Right cardiac atrium (tissue), 5 donors: Measurements from ENCODE around the gene DOCK11. TPM values are rescaled to one million over a fixed set of nuclear protein-coding genes. Genes with fewer than 3 reads are reported as not detected.

Experiments
- ATAC-seq, 2 donors: fragments of 200-7000 bp; cut with Tn5 transposase; one replicate each; pipeline versions ENCODE4 v1.8.0 to v1.9.1; 2020; ENCODE audit warnings: moderate library complexity in 2 of 2, mild to moderate bottlenecking in 1 of 2
- DNase-seq, 3 donors: peaks; one replicate each; pipeline ENCODE4 v3.0.0-alpha.2; 2020
- H3K27ac ChIP-seq: one replicate; pipeline ENCODE4 v1.5.1; 2013; ENCODE audit warnings: mild to moderate bottlenecking, low read length, control low read depth, moderate library complexity
- H3K27me3 ChIP-seq: one replicate; pipeline ENCODE4 v1.6.1; 2013; ENCODE audit not compliant: control insufficient read depth, insufficient read depth
- H3K4me1 ChIP-seq: one replicate; pipeline ENCODE4 v1.6.1; 2013; ENCODE audit warnings: low read length; ENCODE audit not compliant: control insufficient read depth, insufficient read depth
- H3K4me3 ChIP-seq: one replicate; pipeline ENCODE4 v1.5.1; 2013; ENCODE audit warnings: low read length, control low read depth
- H3K9me3 ChIP-seq: one replicate; pipeline ENCODE4 v1.6.1; 2013; ENCODE audit warnings: low read length; ENCODE audit not compliant: control insufficient read depth
- WGBS: extraction: QIAGEN DNeasy Blood & Tissue Kit; methylation state at CpG from one replicate; pipeline ENCODE4 v1.1.7; 2013; 5-methylcytosine and 5-hydroxymethylcytosine counted together
- intact Hi-C, 4 donors: fragments of 100-400 bp; cut with DNase I; formaldehyde crosslinking; loops; one replicate each; pipeline versions ENCODE4 v1.11.0 to v1.14.0; 2022 to 2023
- polyA plus RNA-seq: library from polyadenylated mRNA; stranded (reverse); fragments of 200-250 nt; gene quantifications from one replicate; pipeline ENCODE4 v1.2.3, GENCODE V29; 2013
- total RNA-seq, 4 donors: library from RNA; stranded (reverse); fragmentation: NEBNext Ultra II Directional; extraction: Animal tissue kit (Norgen Biotek cat#: 25700); gene quantifications; one replicate each; pipeline ENCODE4 v1.2.1, GENCODE V29; 2021
- donor health status: healthy with polysubstance abuse.
- donor health status: DM: no; HTN: yes; CAD: no.
- donor health status: DM: no; HTN: no; CAD: no.
- donor health status: DM: no; HTN: yes; CAD: no; lungs with severe emphysema.
- donor health status: DM: yes; HTN: yes; CAD: no.

The DOCK11 gene
- total and polyA plus RNA-seq, 5 donors: 3.3 to 8.5 (median 6.0) TPM

DNA sequence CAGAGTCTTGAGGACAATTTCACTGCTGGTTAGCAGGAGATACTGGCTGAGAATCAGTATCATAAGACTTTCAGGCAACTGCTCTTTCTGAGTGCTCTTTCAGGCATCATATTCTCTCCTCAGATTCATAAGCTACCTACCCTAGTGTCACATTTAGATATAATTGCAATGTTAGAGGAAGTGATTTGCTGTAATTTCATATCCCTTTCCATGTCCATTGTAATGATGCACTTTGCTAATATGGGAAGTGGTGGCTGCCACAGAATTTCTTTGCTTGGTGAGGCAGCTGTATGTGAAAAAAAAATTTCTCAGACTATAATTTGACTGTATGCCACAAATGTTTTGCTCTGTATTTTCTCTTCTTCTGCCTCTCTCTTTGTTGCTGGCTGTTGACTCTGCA, 63.3 kb downstream of the DOCK11 start:
- Histone ChIP-seq H3K9me3 (no peaks in the 10 kb centered on the region), H3K27ac (no peak overlapping the region), H3K4me1 (no peaks in the 10 kb centered on the region), H3K27me3 (no peaks in the 10 kb centered on the region), H3K4me3 (no peak overlapping the region)
- DNase-seq (no peak), ATAC-seq (no peak)
- intact Hi-C loops: no loop called here

DNA sequence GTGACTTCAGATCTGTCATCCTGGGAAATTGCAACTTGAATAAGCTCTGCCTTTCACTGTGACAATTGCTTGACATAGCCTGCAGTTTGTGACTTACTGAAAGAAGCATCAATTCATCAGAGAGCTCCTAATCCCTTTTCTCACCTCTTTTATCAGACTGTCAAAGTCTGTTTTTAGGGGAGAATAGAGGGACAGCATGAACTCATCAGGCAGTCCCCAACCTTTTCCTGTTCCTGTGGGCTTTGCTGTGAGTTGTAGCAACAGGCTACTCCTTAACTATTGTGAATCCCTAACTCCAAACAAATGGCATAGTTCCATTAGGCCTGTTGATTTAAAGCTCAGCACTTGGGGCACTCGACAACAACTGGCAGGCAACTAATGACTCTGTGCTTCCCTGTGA, 64.9 kb downstream of the DOCK11 start:
- 32% methylated on average over 1 of the region's 1 CpG for WGBS
- DNase-seq (no peak), ATAC-seq (no peak)
- H3K9me3 ChIP-seq: no peaks in the 10 kb centered on the region
- H3K4me3 ChIP-seq: no peak overlapping the region
- H3K27ac ChIP-seq: no peak overlapping the region
- no peaks in the 10 kb centered on the region for H3K4me1 ChIP-seq
- no peaks in the 10 kb centered on the region for H3K27me3 ChIP-seq
- intact Hi-C loops: no loop called here

DNA sequence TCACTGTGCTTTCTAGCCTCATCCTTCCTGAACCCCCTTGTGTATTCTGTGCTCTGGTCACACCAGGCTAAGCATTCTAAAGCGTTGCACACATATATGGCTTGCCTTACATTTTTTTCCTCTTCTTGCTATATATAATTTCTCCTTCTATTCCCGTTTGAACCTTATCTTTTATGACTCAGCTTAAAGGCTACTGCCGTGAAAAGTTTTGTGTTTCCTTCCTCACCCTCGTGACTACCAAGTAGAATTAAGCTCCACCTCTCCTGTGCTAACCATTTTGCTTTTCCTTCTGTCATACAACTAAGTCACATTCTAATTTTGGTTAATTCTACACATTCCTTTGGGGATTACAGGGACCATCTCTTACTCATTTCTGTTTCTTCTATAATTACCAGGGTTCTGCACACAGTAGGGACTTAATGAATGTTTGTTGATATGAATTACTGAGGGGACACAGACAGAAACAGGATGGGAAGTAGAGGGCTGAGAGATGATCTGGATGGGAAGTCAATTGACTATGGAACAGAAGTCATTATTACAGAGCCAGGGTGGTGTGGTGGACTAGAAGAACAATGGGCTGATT, 67.1 kb downstream of the DOCK11 start:
- intact Hi-C loops: no loop called here
- Histone ChIP-seq H3K4me3 (no peak overlapping the region), H3K4me1 (no peaks in the 10 kb centered on the region), H3K27me3 (no peaks in the 10 kb centered on the region), H3K9me3 (no peaks in the 10 kb centered on the region), H3K27ac (no peak overlapping the region)
- WGBS: 29% methylated on average over 4 of the region's 4 CpGs
- ATAC-seq (no peak), DNase-seq (no peak)

DNA sequence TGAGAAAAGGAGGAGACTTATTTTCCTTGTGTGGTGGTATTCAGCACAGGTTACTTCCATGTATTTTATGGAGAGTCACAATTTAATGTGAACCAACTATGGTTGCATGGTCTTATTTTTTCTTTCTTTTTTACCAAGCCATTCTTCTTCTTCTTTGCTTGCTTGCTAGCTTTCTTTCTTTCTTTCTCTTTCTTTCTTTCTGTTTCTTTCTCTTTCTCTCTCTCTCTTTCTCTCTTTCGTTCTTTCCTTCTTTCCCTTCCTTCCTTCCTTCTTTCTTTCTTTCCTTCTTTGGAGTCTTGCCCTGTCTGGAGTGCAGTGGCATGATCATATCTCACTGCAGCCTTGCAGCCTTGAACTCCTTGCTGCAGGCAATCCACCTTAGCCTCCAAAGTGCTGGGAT, 68.9 kb downstream of the DOCK11 start:
- no peak overlapping the region for H3K4me3 ChIP-seq
- no peaks in the 10 kb centered on the region for H3K27me3 ChIP-seq
- intact Hi-C loops: no loop called here
- no peak overlapping the region for H3K27ac ChIP-seq
- no peak for ATAC-seq
- no peaks in the 10 kb centered on the region for H3K9me3 ChIP-seq
- no peak for DNase-seq
- 93% methylated on average over 1 of the region's 1 CpG for WGBS
- H3K4me1 ChIP-seq: no peaks in the 10 kb centered on the region

DNA sequence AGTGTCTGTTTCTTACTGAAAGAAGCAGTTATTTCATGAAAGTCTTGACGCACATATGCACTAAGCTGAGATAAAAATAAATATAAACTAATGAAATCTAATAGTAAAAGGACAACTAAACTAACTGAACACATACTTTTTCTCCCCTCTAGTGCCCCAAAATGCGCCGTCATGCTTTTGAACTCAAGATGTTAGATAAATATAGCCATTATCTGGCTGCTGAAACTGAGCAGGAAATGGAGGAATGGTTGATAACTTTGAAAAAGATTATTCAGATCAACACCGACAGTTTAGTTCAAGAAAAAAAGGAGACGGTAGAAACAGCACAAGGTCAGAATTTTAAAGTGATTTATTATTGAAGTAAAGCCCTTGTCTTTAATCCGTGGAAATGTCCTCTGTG, 70.2 kb downstream of the DOCK11 start:
- ATAC-seq (no peak), DNase-seq (no peak)
- no peak overlapping the region for H3K4me3 ChIP-seq
- no peaks in the 10 kb centered on the region for H3K9me3 ChIP-seq
- intact Hi-C loops: no loop called here
- no peaks in the 10 kb centered on the region for H3K4me1 ChIP-seq
- no peak overlapping the region for H3K27ac ChIP-seq
- WGBS: 40% methylated on average over 6 of the region's 6 CpGs
- H3K27me3 ChIP-seq: no peaks in the 10 kb centered on the region

DNA sequence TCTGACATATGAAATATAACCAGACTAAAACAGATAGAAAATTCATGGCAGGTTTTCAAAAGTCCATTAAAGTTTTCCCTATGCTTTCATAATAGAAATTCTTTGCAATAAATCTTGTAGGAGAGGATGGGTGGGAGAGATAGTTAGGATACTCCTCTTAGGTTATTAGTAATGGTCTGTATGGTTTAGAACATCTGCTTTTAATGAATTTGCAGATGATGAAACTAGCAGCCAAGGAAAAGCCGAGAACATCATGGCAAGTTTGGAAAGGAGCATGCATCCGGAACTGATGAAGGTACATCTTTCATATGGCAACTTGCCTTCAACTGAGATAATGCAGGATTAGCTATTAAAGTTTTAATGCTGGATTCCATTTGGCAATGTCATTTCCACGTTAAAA, 70.7 kb downstream of the DOCK11 start:
- Histone ChIP-seq H3K4me3 (no peak overlapping the region), H3K27ac (no peak overlapping the region), H3K4me1 (no peaks in the 10 kb centered on the region), H3K9me3 (no peaks in the 10 kb centered on the region), H3K27me3 (no peaks in the 10 kb centered on the region)
- WGBS: 70% methylated on average over 3 of the region's 3 CpGs
- intact Hi-C loops: no loop called here
- ATAC-seq: no peak
- no peak for DNase-seq

DNA sequence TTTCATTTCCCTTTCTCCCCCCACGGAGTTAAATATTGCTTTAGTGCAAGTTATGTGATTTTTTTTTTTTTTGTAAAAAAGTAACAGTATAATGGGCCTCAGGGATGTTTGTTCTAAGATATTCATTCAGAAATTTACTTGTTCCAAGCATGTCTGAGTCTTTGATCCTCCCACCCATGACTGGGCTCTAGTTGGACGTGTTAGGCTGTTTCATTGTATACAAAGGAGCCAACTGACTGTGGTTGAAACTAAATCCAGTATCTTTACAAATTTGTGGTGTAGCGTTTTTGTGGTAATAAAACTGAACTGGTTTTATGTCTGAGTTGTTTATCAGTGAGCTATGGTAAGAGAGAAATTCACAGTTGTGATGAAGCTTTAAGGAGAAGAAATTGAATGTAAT, 74.1 kb downstream of the DOCK11 start:
- Histone ChIP-seq H3K27me3 (no peaks in the 10 kb centered on the region), H3K27ac (no peak overlapping the region), H3K4me3 (no peak overlapping the region), H3K9me3 (no peaks in the 10 kb centered on the region), H3K4me1 (no peaks in the 10 kb centered on the region)
- DNase-seq (no peak), ATAC-seq (no peak)
- intact Hi-C loops: no loop called here
- WGBS: 81% methylated on average over 3 of the region's 3 CpGs

DNA sequence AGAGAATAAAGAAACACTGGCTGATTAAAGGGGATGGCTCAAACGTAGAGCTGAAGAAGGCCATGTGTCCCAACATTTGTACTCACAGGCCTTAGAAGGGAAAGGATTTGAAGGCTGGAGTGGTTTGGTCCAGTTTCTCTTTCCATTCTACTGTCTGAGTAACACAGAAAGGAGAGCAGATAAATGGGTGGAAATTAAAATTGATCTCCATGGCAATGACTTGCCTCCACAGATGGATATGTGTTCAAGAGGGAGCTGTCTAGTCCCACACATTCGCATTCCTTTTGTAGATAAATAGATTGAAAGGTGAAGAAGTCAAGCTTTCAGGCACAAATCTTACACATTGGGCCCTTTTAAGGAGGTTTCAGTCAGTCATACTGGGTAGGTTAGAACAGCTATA, 74.6 kb downstream of the DOCK11 start:
- Histone ChIP-seq H3K4me3 (no peak overlapping the region), H3K4me1 (no peaks in the 10 kb centered on the region), H3K9me3 (no peaks in the 10 kb centered on the region), H3K27me3 (no peaks in the 10 kb centered on the region), H3K27ac (no peak overlapping the region)
- ATAC-seq (no peak), DNase-seq (no peak)
- intact Hi-C loops: no loop called here
- WGBS: 81% methylated on average over 2 of the region's 2 CpGs

DNA sequence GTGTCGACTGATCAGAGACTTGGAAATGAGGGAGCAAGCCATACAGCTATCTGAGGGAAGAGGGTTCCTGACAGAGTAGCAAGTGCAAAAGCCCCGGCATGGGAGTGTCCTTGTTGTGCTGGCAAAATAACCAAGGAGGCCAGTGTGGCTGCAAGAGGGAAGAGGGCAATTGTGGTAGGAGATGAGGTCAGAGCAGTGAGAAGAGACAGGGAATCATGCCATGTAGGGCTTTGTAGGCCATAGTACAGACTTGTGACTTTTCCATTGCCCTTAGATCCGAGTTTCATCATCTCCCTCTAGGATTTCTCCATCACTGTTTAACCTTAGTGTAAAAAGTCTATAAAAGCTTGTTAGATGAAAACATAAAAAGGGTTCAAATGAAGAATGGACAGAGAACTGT, 76.2 kb downstream of the DOCK11 start:
- Histone ChIP-seq H3K27ac (no peak overlapping the region), H3K9me3 (no peaks in the 10 kb centered on the region), H3K4me3 (no peak overlapping the region), H3K4me1 (no peaks in the 10 kb centered on the region), H3K27me3 (no peaks in the 10 kb centered on the region)
- ATAC-seq (no peak), DNase-seq (no peak)
- WGBS: 83% methylated on average over 3 of the region's 3 CpGs
- intact Hi-C loops: no loop called here

DNA sequence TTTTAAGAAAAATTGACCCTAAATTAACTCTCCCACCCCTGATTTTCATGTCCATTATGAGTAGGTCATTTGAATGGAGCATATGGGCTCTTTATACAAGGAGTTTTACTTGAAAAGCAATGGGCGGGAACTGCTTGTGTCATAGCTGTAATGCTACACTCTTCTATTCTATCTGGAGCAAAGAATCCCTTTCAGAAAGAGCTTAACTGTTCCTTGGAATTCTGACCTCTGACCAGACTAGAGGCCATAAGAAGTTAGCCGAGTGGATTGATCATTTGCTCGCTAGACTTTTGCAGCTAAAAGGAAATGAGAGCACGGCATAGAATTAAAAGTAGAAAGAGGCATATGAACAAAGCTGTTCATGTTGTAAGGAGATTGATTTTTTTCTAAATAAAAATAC, 79.1 kb downstream of the DOCK11 start:
- ATAC-seq (no peak), DNase-seq (no peak)
- WGBS: 89% methylated on average over 4 of the region's 4 CpGs
- H3K27ac ChIP-seq: no peak overlapping the region
- no peaks in the 10 kb centered on the region for H3K9me3 ChIP-seq
- intact Hi-C loops: no loop called here
- H3K27me3 ChIP-seq: no peaks in the 10 kb centered on the region
- H3K4me3 ChIP-seq: no peak overlapping the region
- H3K4me1 ChIP-seq: no peaks in the 10 kb centered on the region

DNA sequence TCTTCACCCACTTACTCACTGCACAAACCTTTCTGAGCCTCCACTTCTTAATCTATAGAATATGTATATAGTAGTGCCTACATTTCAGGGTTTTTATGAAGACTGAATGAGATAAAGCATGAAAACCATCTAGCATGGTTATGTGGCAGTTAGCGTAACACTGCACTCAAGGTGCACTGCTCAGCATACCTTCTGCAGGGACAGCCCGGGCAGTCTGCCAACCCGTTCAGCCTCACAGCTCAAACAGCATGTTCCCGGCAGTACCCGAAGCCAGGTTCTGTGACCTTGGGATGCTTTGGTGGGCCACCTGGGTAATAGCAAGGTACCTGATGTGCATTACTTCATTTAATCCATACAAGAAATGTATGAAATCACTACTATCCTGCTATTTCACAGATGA, 81.4 kb downstream of the DOCK11 start:
- H3K27ac ChIP-seq: no peak overlapping the region
- intact Hi-C loops: no loop called here
- no peak for ATAC-seq
- no peaks in the 10 kb centered on the region for H3K4me1 ChIP-seq
- 89% methylated on average over 5 of the region's 5 CpGs for WGBS
- no peaks in the 10 kb centered on the region for H3K9me3 ChIP-seq
- H3K4me3 ChIP-seq: no peak overlapping the region
- H3K27me3 ChIP-seq: no peaks in the 10 kb centered on the region
- DNase-seq: no peak

DNA sequence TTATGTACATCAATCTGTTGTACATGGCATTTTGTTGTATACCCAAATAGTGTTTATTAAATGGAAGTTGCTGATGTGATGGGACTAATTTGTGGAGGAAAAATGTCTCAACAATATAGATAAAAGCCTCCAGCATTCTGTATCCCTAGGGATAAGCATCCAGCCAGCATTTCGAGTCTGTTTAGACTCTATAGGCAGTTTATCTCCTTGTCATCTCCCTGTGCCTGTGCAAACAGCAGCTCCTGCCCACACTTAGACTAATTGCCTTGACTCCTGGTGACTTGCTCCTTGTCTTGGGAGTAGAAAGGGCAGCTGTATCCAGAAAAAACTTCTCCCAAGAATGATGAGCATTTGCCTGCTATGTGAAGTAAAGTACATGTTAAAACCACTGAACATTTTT, 83.8 kb downstream of the DOCK11 start:
- DNase-seq (no peak), ATAC-seq (no peak)
- Histone ChIP-seq H3K9me3 (no peaks in the 10 kb centered on the region), H3K4me3 (no peak overlapping the region), H3K27ac (no peak overlapping the region), H3K4me1 (no peaks in the 10 kb centered on the region), H3K27me3 (no peaks in the 10 kb centered on the region)
- intact Hi-C loops: no loop called here
- 21% methylated on average over 1 of the region's 1 CpG for WGBS
